Loucy (cell line): Measurements from ENCODE around the gene PEF1.

Source experiments
- EZH2phosphoT487 ChIP-seq: fragments of 200-600 bp; IDR thresholded peaks from 2 replicates; pipeline ENCODE4 v1.6.1; 2018; ENCODE audit warnings: antibody characterized with exemption, mild to moderate bottlenecking, moderate library complexity, borderline replicate concordance
- TF ChIP-seq, protein P1 (sequence below): fragments of 200-600 bp; sonication (generic); conservative IDR thresholded peaks from 2 replicates; pipeline ENCODE4 v1.5.1; 2014; ENCODE audit warnings: mild to moderate bottlenecking, antibody characterized with exemption, low read length

DNA sequence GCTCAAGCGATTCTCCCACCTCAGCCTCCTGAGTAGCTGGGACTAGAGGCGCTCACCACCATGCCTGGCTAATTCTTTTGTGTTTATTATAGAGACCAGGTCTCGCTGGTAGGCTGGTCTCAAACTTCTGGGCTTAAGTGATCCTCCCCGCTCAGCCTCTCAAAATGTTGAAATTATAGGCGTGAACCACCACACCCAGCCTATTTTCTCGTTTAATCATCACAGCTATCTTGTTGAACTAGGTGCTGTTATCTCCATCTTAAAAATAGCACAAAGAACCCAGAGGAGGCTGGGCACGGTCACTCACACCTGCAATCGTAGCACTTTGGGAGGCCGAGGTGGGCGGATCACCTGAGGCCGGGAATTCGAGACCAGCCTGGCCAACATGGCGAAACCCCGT, 31.1 kb upstream of the PEF1 start:
- TF ChIP-seq, protein P1, sequence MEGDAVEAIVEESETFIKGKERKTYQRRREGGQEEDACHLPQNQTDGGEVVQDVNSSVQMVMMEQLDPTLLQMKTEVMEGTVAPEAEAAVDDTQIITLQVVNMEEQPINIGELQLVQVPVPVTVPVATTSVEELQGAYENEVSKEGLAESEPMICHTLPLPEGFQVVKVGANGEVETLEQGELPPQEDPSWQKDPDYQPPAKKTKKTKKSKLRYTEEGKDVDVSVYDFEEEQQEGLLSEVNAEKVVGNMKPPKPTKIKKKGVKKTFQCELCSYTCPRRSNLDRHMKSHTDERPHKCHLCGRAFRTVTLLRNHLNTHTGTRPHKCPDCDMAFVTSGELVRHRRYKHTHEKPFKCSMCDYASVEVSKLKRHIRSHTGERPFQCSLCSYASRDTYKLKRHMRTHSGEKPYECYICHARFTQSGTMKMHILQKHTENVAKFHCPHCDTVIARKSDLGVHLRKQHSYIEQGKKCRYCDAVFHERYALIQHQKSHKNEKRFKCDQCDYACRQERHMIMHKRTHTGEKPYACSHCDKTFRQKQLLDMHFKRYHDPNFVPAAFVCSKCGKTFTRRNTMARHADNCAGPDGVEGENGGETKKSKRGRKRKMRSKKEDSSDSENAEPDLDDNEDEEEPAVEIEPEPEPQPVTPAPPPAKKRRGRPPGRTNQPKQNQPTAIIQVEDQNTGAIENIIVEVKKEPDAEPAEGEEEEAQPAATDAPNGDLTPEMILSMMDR, result no peak
- no peak for TF ChIP-seq EZH2phosphoT487
